HG02943 (cell line): Measurements from ENCODE around the gene HYOU1.
"Not testable (repeated sequence)": the region's sequence is repeated elsewhere in the genome, so short reads cannot be mapped to it uniquely, and the experiment has no call there.

Source experiments
- ATAC-seq: cut with Tn5 transposase; IDR thresholded peaks from one replicate; pipeline ENCODE4 v1.9.1; 2021; ENCODE audit warnings: mild to moderate bottlenecking, low read depth, moderate library complexity; ENCODE audit not compliant: unreplicated experiment

Gene HYOU1

DNA sequence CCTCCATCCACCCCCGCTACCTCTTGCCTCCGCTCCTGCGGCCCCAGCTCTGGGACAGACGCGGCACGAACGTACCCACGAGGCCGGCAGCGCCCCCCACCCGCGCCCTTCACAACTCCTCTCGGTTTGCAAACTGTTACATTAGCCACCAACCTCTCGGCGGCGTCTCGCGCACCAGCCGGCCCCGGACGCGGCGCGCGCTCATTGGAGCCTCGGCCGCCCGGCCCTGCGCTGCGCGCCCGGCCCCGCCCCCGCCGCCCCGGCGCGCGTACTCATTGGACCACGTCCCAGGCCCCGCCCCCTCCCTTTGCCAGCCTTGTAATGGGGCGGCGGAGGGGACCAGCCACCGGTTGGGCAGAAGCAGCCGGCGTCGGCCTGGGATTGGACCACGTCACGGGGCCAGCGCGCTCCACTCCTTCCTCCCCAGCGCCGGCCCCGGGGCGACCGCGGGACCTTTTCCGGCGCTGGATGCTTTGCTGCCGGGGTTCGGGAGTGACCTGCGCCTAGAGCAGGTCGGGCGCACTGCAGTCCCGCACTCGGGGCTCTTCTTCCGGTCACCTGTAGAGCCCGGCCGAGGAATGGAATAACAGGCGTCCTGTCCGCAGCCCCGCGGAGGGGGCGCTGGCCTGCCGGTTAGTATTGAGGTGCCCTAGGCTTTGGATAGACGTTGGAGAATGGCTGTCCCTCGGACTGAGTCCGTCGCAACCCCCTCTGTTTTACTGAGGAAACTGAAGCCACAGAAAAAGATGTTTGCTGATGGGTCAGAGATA lies at the start of gene HYOU1:
TSS of gene HYOU1 (minus strand) at position 206 of the 770 bp plus-strand sequence. CDS start 1,045 bp downstream, outside the sequence.
- ATAC-seq: peak; percentile 83

DNA sequence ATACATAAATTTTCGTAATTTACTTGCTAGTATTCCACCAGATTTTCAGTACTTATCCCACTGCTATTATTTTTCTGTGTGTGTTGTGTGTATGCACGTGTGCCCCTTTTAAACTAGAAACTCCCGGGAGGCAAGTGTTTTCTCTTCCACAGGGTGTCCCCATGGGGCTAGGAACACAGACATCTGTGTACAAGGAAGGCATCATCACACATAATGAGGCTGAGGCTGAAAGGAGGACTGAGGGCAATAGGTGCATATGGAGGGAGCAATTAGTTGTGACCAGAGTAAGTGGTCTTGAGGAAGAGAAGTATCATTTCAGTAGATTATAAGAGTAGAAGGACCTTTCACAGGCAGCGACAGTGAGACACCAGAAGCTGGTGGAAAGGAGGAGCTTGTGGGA lies 46.8 kb upstream of the HYOU1 start:
- no peak for ATAC-seq

DNA sequence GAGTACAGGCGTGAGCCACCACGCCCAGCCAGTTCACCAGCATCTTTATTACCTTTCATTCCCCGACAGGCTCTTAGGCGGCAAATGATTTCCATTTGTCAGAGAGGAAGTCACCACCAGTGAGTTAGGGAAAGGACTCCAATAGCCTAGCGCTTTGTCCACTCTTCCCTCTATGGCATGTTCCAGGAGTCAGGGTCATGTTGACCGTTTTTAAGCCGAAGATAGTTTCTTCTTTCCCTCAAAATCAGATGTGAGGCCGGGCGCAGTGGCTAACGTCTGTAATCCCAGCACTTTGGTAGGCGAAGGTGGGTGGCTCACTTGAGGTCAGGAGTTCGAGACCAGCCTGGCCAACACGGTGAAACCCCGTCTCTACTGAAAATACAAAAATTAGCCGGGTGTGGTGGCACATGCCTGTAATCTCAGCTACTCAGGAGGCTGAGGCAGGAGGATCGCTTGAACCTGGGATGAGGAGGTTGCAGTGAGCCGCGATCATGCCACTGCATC lies 46.2 kb upstream of the HYOU1 start:
- ATAC-seq: not testable (repeated sequence)

- peak; percentile 81 for ATAC-seq
These were observed 44.9 kb upstream of the HYOU1 start, which contains the start of gene DPAGT1 for GRCh38 chr11:119101759-119102423. TSS of gene DPAGT1 (minus strand) at chr11:119101853. CDS start at chr11:119101655, 198 bp downstream.

- ATAC-seq: peak; percentile 16
These were observed 44.2 kb upstream of the HYOU1 start for GRCh38 chr11:119100994-119101758.

- ATAC-seq: no peak
These were observed 43.4 kb upstream of the HYOU1 start for GRCh38 chr11:119100246-119100970.

DNA sequence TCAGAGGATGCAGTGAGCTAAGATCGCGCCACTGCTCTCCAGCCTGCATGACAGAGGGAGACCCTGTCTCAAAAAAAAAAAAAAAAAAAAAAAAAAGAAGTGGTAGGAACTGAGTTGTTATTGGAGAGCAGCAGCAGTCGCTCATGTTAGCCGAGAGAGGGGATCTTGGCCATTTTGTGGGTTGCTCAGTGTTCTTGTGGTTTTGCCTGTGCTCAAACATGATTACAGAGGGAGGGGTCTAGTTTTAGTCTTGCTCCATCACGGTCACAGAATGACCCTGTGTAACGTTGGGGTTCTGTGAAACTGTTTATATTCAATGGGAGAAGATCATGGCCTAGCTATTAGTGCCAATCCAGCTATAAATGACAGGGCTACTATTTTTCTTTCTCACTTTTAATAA lies 42.7 kb upstream of the HYOU1 start:
- no peak for ATAC-seq

- ATAC-seq: peak; percentile 86
These were observed 38.3 kb upstream of the HYOU1 start for GRCh38 chr11:119095066-119095880.

DNA sequence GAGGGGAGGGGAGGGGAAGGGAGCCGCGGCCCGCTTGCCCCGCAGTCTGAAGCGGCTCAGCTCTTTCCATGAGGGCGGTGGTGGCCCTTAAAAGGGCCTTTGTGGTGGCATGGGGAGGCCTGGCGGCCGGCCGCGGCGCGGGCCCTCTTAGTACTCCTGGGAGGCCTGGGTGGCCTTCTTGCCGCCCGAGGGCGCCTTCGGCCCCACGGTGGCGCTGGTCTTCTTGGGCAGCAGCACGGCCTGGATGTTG lies 37.7 kb upstream of the HYOU1 start:
- ATAC-seq: peak; percentile 24

GRCh38 chr11:119093942-119094815 lies 37.2 kb upstream of the HYOU1 start:
- ATAC-seq: no peak

- ATAC-seq: no peak
These were observed 36.2 kb upstream of the HYOU1 start for GRCh38 chr11:119092880-119093842.

DNA sequence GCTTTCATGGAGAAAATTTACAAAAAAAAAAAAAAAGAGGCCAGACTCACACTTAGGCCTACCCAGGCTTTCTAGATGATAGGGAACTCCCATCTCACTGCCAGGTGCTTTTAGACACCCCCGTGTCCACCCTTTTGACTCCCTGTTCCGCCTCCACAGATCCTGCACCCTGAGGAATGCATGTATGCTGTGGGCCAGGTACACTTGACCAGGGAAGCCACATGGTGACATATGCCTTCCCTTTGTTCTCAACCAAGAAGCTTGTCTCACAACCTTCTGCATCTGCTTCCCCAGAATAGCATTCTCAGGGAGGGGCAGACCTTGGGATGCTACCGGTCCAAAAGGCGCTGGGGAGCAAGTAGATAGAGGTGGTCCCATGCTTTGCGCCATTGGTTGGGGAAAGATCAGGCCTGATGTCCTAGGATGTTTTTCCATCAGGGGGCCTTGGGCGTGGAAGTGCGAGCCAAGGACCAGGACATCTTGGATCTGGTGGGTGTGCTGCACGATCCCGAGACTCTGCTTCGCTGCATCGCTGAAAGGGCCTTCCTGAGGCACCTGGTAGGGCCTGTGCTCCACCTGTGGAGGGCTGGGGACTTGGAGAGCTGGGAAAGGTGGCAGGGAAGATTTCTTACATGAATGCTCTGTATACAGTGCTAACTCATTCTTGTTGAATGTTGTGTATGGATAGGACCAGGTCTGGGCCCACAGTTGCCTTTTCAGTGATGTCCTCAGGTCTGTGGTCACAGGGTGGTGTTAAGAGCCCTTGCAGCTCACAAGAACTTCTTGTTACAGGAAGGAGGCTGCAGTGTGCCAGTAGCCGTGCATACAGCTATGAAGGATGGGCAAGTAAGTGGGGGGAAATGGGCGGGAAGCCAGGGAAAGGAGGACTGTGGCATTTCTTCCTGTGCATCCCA lies 35.2 kb upstream of the HYOU1 start:
- no peak for ATAC-seq

- ATAC-seq: no peak
These were observed 34.2 kb upstream of the HYOU1 start for GRCh38 chr11:119091178-119091577.

DNA sequence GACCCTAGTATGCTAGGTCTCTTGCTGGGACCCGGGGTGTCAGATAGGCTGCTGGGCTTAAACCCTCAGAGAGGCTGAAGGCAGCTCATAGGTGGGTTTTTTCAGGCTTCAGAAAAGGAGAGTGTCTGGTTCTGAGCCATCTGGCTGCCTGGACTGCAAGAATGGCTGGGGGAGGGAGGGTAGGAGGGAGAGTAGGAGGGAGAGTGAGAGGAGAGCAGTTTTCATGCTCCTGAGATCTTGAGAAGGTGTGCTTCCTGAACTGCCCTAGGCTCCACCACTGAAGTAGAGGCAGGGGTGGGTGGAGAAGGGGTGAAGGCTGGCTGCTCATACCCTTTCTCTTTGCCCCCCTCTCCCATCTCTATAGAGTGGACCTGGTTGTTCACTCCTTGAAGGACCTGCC lies 32.3 kb upstream of the HYOU1 start:
- ATAC-seq: no peak

DNA sequence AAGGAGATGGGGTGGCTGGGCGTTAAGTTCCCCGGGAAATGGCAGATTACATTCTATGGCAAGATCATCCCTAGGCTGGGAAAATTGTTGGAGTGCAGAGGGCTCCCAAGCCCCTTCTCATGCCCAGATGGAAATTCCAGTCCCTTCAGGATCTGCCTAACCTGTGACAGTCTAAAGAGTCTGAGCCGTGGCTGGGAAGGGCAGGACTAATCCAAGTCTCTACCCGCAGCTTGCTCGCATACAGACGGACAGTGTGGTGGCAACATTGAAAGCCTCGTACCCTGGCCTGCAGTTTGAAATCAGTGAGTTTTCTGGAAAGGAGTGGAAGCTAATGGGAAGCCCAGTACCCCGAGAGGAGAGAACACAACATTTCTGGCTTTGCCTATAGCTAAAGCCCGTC lies 31.4 kb upstream of the HYOU1 start:
- no peak for ATAC-seq

- ATAC-seq: no peak
These were observed 30.8 kb upstream of the HYOU1 start for GRCh38 chr11:119087747-119088241.
